PFSK-1 (cell line): ENCODE results near the gene GOT2.

Source experiments
- FOXP2 ChIP-seq: optimal IDR thresholded peaks from 2 replicates; pipeline ENCODE3; 2011; ENCODE audit warnings: borderline replicate concordance, control low read depth, inconsistent platforms; ENCODE audit not compliant: insufficient read depth; ENCODE audit errors: extremely low read length, extremely low read depth
- POLR2AphosphoS5 ChIP-seq: IDR thresholded peaks from 2 replicates; pipeline ENCODE4 v1.6.1; 2012; ENCODE audit warnings: low read depth, mild to moderate bottlenecking, control low read depth, low read length, moderate library complexity
- SIN3A ChIP-seq: IDR thresholded peaks from 2 replicates; pipeline ENCODE4 v1.6.1; 2012; ENCODE audit warnings: mild to moderate bottlenecking, low read length, moderate library complexity, borderline replicate concordance; ENCODE audit not compliant: insufficient read depth
- TAF1 ChIP-seq: IDR thresholded peaks from 2 replicates; pipeline ENCODE4 v1.6.1; 2012; ENCODE audit warnings: low read length, control low read depth, borderline replicate concordance; ENCODE audit not compliant: insufficient read depth
- TF ChIP-seq, protein P1 (sequence below), 2 experiments: IDR thresholded peaks; 2 replicates each; pipeline versions ENCODE4 v1.6.1 to v1.8.0; 2011 to 2012; ENCODE audit warnings: low read depth in 2 of 2, low read length in 2 of 2, control low read depth in 1 of 2, inconsistent platforms in 1 of 2, mild to moderate bottlenecking in 1 of 2, moderate library complexity in 1 of 2; ENCODE audit not compliant: insufficient read depth in 1 of 2

Gene GOT2

DNA sequence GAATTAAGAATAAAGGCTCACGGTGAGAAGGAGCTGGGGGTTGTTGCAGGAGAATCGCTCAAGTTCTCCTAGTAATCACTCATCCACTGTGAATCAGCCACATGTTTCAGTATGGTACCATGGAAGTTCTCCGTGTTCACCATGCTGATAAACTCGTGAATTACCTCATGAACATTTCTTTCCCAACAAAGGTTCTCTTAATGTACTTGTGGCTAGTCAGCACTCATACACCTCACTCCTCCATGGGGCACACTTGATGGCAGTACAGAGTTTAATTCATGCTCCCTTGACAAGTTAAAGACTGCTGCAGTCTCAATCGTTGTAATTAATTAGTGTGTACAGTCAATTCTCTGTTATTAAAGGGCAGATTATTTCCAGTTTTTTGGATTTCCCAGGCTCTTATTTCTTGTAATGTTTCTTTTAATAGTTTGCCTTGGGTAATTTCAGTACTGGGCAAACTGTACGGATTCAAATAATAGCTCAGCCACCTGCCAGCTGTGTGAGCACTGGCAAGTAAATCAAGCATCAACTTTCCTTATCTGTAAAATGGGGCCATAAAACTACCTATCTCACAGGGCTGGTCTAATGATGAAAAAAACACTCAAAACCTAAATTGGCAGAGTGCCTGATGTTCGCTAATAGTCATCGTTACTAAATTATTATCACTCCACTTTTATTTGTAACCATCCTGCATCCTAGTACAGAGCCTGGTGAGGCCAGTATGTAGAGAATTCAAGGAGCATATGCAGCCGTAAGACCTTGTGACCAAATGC, 6.1 kb downstream of the GOT2 start:
- TF ChIP-seq TAF1 (no peak), POLR2AphosphoS5 (no peak), FOXP2 (no peak), SIN3A (no peak)

DNA sequence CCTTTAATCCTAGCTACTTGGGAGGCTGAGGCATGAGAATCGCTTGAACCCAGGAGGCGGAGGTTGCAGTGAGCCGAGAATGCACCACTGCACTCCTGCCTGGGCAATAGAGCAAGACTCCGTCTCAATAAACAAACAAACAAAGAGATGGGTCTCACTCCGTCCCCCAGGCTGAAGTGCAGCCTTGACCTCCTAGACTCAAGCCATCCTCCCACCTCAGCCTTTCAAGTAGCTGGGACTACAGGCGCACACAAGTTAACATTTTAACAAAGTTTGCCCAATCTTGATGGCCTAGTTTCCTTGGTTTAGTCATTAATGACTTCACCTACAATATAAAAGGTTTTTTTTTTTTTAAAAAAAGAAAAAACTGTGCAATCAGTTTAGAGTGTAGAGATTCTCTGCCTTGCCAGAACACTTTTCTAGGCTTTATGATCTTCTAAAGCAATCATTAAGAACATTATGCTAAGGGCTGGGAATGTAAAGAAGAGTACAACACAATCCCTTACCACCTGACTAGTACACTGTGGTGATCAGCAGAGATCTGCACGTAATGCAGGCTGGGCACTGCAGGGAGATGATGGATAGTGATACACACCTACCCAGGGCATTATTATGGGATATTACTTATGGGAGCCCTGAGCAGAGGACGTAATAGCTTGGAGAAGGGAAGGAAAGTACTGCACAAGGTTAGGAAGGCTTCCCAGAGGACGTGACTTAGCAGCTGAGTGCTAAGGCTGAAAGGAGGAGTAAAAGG, 6.9 kb downstream of the GOT2 start:
- TF ChIP-seq SIN3A: no peak
- no peak for TF ChIP-seq TAF1
- no peak for TF ChIP-seq POLR2AphosphoS5
- TF ChIP-seq, protein P1, sequence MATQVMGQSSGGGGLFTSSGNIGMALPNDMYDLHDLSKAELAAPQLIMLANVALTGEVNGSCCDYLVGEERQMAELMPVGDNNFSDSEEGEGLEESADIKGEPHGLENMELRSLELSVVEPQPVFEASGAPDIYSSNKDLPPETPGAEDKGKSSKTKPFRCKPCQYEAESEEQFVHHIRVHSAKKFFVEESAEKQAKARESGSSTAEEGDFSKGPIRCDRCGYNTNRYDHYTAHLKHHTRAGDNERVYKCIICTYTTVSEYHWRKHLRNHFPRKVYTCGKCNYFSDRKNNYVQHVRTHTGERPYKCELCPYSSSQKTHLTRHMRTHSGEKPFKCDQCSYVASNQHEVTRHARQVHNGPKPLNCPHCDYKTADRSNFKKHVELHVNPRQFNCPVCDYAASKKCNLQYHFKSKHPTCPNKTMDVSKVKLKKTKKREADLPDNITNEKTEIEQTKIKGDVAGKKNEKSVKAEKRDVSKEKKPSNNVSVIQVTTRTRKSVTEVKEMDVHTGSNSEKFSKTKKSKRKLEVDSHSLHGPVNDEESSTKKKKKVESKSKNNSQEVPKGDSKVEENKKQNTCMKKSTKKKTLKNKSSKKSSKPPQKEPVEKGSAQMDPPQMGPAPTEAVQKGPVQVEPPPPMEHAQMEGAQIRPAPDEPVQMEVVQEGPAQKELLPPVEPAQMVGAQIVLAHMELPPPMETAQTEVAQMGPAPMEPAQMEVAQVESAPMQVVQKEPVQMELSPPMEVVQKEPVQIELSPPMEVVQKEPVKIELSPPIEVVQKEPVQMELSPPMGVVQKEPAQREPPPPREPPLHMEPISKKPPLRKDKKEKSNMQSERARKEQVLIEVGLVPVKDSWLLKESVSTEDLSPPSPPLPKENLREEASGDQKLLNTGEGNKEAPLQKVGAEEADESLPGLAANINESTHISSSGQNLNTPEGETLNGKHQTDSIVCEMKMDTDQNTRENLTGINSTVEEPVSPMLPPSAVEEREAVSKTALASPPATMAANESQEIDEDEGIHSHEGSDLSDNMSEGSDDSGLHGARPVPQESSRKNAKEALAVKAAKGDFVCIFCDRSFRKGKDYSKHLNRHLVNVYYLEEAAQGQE (IDR thresholded peaks at IDR 0.05; ENCODE audit: insufficient read depth in 1 of 2, low read depth in 2 of 2, low read length in 2 of 2): no peak
- TF ChIP-seq FOXP2: no peak

DNA sequence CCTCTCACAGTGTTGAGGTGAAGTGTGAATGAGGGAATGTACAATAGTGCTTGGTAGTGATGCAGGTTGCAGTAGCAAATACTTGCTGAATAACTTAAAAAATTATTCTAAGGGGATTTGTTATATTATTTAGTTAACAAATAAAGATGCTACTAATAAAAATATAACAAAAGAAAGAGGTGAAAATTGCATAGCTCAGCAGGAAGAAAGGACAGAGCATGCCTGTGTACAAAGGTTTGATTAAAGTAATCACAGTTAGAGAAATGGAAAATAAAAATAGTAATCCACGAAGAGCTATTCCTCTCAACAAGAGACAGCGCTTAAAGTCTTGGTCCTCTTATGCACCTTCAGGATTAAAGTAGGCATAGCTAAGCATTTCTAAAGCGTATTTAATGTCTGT, 11.0 kb downstream of the GOT2 start:
- TF ChIP-seq TAF1 (no peak), SIN3A (no peak)

DNA sequence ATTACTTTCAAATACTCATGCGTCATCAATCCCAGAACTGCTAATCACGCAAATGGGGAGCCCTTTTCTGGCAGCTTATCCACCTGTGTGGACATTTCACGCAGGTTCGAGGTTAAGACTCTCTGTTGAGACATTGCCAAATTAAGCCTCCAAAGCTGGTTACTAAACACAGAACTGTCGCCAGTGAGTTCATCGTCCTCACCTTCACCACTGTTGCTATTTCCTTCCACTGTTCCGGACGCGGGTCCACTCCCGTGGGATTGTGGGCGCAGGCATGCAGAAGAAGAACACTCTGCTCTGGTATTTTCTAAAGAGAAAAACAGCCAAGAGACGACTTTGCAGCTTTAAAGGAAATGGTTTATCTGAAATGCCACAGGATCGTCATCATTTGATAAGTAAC, 16.1 kb downstream of the GOT2 start:
- TF ChIP-seq FOXP2: no peak
- TF ChIP-seq TAF1: no peak
- TF ChIP-seq, protein P1 (IDR thresholded peaks at IDR 0.05; ENCODE audit: insufficient read depth in 1 of 2, low read depth in 2 of 2, low read length in 2 of 2): no peak
- no peak for TF ChIP-seq POLR2AphosphoS5

DNA sequence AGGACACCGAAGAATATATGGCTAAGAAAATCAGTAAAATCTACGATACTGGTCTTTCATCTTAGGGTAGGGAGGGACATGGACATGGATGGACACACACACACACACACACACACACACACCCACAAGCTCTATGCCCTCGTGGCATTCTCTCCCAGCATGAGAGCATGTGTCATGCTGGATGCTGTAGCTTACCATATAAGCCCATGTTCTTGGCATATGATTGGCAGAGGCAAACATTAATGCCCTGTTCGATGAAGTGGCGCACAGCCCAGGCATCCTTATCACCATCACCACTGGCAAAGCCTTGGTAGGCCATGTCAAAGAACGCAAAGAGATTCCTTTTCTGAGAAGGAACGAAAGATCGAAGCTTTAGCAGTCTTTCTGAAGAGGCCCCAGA, 17.6 kb downstream of the GOT2 start:
- no peak for TF ChIP-seq FOXP2
- TF ChIP-seq, protein P1 (IDR thresholded peaks at IDR 0.05; ENCODE audit: insufficient read depth in 1 of 2, low read depth in 2 of 2, low read length in 2 of 2): no peak
- no peak for TF ChIP-seq POLR2AphosphoS5
- no peak for TF ChIP-seq TAF1
- TF ChIP-seq SIN3A: no peak

DNA sequence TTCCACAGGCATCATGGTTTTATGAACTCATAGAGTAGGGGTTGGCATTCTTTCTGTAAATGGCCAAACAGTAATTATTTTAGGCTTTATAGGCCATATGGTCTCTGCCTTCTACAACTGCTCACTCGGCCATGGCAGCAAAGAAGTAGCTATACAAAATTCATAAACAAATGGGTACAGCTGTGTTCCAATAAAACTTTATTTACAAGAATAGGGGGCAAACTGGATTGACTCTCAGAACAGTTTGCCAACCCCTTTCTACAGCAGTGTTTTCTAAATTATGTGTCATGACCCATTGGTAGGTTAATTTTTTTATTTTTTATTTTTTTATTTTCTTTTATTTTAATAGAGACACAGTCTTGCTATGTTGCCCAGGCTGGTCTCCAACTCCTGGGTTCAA, 20.4 kb downstream of the GOT2 start:
- TF ChIP-seq POLR2AphosphoS5: no peak
- TF ChIP-seq, protein P1 (IDR thresholded peaks at IDR 0.05; ENCODE audit: insufficient read depth in 1 of 2, low read depth in 2 of 2, low read length in 2 of 2): no peak
- TF ChIP-seq TAF1: no peak
